ENCODE measurements around the gene GPC3.

GRCh38 chrX:133918361-133918771, 67.0 kb downstream of the GPC3 start:
- TF ChIP-seq CTCF (conservative IDR thresholded peaks at IDR 0.05 in 1 of 2, IDR thresholded peaks at IDR 0.05 in 1 of 2; ENCODE audit: extremely low read depth in 1 of 2, insufficient read depth in 1 of 2, low read depth in 1 of 2, low read length in 2 of 2) (no peak), EZH2 (IDR thresholded peaks at IDR 0.05; ENCODE audit: borderline replicate concordance, low read length) (no peak)
